HL-60/S4 treated with retinoic acid at 250 ng/mL for 4 days and 3 days (cell line): ENCODE results near the gene RGPD8.
"Not testable (repeated sequence)": the region's sequence is repeated elsewhere in the genome, so short reads cannot be mapped to it uniquely, and the experiment has no call there.

ENCODE experiments used
- in situ Hi-C: fragments of 300-500 bp; cut with MboI; formaldehyde crosslinking; loops from 2 replicates; pipeline ENCODE4 v1.7.0; 2022; ENCODE audit warnings: low sequenced_read_pairs

The RGPD8 gene

GRCh38 chr2:112435716-112436431 is 2.4 kb upstream of the RGPD8 start:
- in situ Hi-C loops, result not testable (repeated sequence)

GRCh38 chr2:112434890-112435715 is 1.7 kb upstream of the RGPD8 start:
- in situ Hi-C loops, result not testable (repeated sequence)

DNA sequence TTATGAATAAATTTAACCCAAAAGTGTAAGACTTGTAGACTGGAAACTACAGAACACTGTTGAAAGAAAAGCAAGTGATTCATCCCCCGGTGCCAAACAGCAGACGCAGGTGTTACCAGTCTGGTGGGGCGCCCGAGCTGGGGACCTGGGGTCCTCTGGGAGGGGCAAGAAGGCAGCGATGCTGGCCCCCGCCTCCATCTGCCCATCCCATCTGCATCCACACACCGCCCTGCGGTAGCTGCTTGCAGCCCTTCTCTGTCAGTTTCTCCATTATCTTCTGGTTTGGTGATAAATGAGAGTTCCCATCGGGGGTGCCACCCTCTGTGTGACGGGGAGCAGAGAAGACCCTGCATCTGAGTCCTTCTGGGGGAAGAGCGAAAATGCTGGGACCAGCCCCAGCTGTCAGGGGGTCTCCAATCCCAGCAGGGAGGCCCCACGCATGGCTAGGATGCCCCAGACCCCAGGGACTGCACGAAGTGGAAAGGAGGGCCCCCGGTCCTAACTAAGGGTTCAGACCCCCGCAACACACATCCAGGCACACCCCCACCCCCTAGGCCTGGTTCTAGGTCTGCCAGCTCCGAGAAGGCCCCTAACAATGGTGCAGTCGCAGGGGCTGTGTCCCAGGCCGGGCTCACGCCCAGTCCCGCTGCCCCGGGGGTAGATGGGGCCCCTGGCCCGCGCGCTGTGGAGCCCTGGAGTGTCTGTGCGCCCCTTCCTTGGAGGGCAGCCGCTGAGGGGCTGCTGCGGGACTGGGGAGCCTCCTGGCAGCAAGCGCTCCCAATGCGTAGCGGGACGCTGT is 686 bp upstream of the RGPD8 start:
- in situ Hi-C loops, result no loop called here

GRCh38 chr2:112432735-112433479 is 538 bp downstream of the RGPD8 start:
- in situ Hi-C loops, result not testable (repeated sequence)

- in situ Hi-C loops, result not testable (repeated sequence)
Measured at GRCh38 chr2:112432390-112432734, 1.1 kb downstream of the RGPD8 start.

DNA sequence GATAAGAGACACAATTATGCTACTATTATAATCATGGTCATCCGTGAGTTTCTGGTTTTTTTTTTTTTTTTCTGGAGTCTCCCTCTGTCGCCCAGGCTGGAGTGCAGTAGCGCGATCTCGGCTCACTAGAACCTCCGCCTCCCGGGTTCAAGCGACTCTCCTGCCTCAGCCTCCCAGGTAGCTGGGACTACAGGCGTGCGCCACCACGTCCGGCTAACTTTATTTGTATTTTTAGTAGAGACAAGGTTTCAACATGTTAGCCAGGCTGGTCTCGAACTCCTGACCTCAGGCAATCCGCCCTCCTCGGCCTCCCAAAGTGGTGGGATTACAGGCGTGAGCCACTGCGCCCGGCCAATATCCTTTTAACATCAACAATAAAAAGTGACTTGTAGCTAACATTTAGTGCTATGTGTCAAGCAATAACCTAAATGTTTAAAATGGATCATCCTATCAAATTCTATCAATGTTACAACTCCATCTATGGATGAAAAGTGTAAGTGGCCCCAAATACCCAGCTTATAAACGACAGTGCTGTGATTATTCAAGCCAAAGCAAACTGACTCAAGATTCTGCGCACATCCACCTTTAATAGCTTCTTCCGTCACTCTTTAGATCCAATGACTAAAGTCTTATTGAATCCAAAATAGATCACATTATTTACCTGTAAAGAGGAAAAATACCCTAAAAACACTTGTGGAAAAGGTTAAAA is 1.7 kb downstream of the RGPD8 start:
- in situ Hi-C loops, result not testable (repeated sequence)

DNA sequence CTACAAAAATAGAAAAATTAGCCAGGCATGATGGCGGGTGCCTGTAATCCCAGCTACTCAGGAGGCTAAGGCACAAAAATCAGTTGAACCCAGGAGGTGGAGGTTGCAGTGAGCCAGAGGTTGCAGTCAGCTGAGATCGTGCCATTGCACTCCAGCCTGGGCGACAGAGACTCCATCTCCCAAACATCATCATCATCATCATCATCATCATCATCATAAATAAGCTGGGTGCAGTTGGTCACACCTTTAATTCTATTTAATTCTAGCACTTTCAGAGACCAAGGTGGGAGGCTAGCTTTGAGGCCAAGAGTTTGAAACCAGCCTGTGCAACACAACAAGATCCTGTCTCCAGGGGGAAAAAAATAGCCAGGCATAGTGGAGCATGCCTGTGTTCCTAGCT is 8.9 kb downstream of the RGPD8 start:
- in situ Hi-C loops, result not testable (repeated sequence)

DNA sequence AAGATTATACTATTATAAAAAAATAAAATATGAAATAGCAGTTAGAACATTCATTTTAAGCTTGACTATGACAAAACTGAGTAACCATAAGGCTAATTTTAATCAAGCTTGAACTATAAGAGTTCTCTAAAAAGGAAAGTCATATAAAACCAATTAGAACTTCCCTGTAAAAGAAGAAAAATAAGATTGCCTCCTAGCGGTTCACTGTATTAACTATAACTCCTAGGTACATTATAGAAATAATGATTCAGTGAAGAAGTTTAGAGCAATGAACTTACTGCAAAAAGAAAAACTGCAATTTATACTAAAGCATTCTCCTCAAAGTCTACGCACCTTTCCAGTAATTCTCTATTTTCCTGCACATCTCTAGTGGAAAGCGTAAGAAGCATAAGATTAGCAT is 16.6 kb downstream of the RGPD8 start:
- in situ Hi-C loops, result not testable (repeated sequence)

- in situ Hi-C loops, result not testable (repeated sequence)
Measured at GRCh38 chr2:112360055-112360454, 73.4 kb downstream of the RGPD8 start.

GRCh38 chr2:112354335-112354734 is 79.1 kb downstream of the RGPD8 start:
- in situ Hi-C loops, result not testable (repeated sequence)

- in situ Hi-C loops, result not testable (repeated sequence)
Measured at GRCh38 chr2:112352809-112353603, 80.4 kb downstream of the RGPD8 start.

DNA sequence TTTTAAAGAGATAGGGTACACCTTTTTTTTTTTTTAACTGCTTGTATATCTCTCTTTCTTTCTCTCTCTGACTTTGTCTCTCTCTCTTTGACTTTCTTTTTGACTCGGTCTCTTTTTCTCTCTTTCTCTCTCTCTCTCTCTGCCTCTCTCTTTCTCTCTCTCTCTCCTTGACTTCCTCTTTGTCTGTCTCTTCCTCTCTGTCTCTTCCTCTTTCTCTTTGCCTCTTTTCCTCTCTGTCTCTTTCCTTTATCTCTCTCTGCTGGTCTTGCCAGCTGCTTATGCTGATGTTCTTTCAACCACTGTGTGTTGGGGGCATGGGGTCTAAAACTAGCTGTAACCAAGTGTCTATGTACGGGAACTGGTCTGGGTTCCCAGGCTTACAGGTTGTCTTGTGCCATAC is 81.2 kb downstream of the RGPD8 start:
- in situ Hi-C loops, result not testable (repeated sequence)

GRCh38 chr2:112345030-112346027 is 88.1 kb downstream of the RGPD8 start:
- in situ Hi-C loops, result no loop called here

GRCh38 chr2:112343827-112344585 is 89.4 kb downstream of the RGPD8 start:
- in situ Hi-C loops, result no loop called here

GRCh38 chr2:112342067-112342550 is 91.3 kb downstream of the RGPD8 start:
- in situ Hi-C loops, result no loop called here

DNA sequence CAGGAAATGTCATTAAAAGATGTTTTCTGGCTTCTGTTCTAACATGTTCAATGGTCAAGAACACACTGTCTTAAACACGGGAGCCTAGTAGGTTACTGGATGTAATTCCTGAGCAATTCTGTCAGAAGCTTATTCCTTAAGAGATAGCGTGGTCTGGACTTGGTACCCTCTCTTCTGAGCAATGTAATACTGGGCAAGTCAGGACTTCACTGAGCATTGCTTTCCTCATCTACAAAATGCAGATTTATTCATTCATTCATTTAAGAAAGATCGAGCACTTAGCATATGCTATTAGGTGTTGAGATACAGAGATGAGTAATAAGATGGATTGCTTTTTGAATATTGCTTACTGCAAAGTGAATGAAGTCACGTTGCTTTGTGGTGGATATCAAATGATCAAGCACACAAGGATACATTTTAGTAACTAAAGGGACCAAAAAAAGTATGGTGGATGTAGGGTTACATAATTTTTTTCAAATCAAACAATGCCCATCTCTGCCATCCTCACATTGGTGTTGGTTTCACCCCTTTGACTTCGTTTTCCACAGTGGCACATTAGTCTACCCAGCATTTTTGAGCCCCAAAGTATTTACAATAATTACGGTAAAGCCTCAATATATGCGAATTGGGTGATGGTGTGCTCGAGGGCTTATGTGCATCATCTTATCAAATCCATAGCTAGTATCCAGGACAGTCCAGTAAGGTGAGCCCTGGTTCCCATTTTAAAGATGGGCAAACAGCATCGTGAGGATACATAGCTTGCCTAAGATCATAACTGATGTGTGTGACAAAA is 92.8 kb downstream of the RGPD8 start:
- in situ Hi-C loops, result no loop called here
